K562 (cell line): ENCODE data around the gene MDH2. TPM values are rescaled to one million over a fixed set of nuclear protein-coding genes. Genes with fewer than 3 reads are reported as not detected.
"Not testable (repeated sequence)": the region's sequence is repeated elsewhere in the genome, so short reads cannot be mapped to it uniquely, and the experiment has no call there.

ENCODE experiments used
- ATAC-seq: fragments of 200-7000 bp; cut with Tn5 transposase; 3 replicates; pipeline ENCODE4 v1.9.1; 2020; ENCODE audit warnings: moderate library complexity
- BruUV-seq: library from RNA; stranded (reverse); fragments of 400-500 nt; replicated peaks from 2 replicates; lab custom pipeline; 2021; lab: Mats Ljungman, UMichigan
- CTCF ChIA-PET: fragments of 300-600 bp; formaldehyde crosslinking; extraction: SDS; loops from one replicate; lab custom pipeline; 2021; ENCODE audit warnings: low intra/inter-chr PET ratio; lab: Yijun Ruan, JAX
- POLR2A ChIA-PET: fragments of 300-600, 350-650 bp; sonication (Branson Sonifier 250); formaldehyde crosslinking; extraction: SDS; loops from one replicate; lab custom pipeline; 2021; ENCODE audit warnings: antibody characterized with exemption, inconsistent platforms; lab: Yijun Ruan, JAX
- DNase-seq, 4 experiments: peaks; one replicate each; pipeline versions ENCODE4 v3.0.0 to v3.0.0-alpha.2; 2011 to 2018; ENCODE audit warnings: low spot score in 3 of 4, mixed read lengths in 3 of 4; ENCODE audit errors: extremely low read depth in 1 of 4
- FAIRE-seq: peaks from 2 replicates; lab custom pipeline; 2011; peaks lifted over from hg19 to GRCh38; lab: Jason Lieb, UNC
- H2AFZ ChIP-seq: 2 replicates; pipeline ENCODE4 v1.6.0; 2011; ENCODE audit warnings: low read depth, low read length, control low read depth, inconsistent platforms
- H3K27ac ChIP-seq: fragments of 200-600 bp; 3 replicates; pipeline ENCODE4 v1.8.0; 2011; ENCODE audit warnings: low read depth, mild to moderate bottlenecking, control low read depth, inconsistent platforms, low read length, moderate library complexity, mixed read lengths; ENCODE audit errors: extremely low read depth
- H3K27me3 ChIP-seq, 2 experiments: fragments of 300-600 bp in 1 of 2; 2 replicates in 1 of 2; 3 replicates in 1 of 2; pipeline versions ENCODE4 v1.6.0 to v1.8.0; 2011; ENCODE audit warnings: inconsistent platforms in 2 of 2, low read length in 2 of 2, mild to moderate bottlenecking in 1 of 2, mixed read lengths in 1 of 2, moderate library complexity in 1 of 2; ENCODE audit not compliant: control insufficient read depth in 2 of 2, insufficient read depth in 2 of 2
- H3K36me3 ChIP-seq: fragments of 300-600 bp; 3 replicates; pipeline ENCODE4 v1.8.0; 2011; ENCODE audit warnings: mild to moderate bottlenecking, low read length, inconsistent platforms; ENCODE audit not compliant: control insufficient read depth, insufficient read depth
- H3K4me1 ChIP-seq, 2 experiments: fragments of 200-600 bp in 1 of 2; replicated peaks in 1 of 2; 2 replicates in 1 of 2; 3 replicates in 1 of 2; pipeline versions ENCODE4 v1.5.1 to v1.8.0; 2011; ENCODE audit warnings: inconsistent platforms in 2 of 2, low read length in 2 of 2, mild to moderate bottlenecking in 1 of 2, mixed read lengths in 1 of 2, moderate library complexity in 1 of 2; ENCODE audit not compliant: control insufficient read depth in 2 of 2, insufficient read depth in 2 of 2
- H3K4me2 ChIP-seq: 2 replicates; pipeline ENCODE4 v1.6.1; 2011; ENCODE audit warnings: low read length, control low read depth, inconsistent platforms, mixed read lengths; ENCODE audit not compliant: insufficient read depth
- H3K4me3 ChIP-seq: fragments of 200-600 bp; sonication (generic), shearing (Covaris generic); 2 replicates; pipeline ENCODE4 v1.5.1; 2016; ENCODE audit warnings: control low read depth, inconsistent platforms
- H3K79me2 ChIP-seq: fragments of 200-600 bp; 3 replicates; pipeline ENCODE4 v1.8.0; 2011; ENCODE audit warnings: low read length, inconsistent platforms; ENCODE audit not compliant: control insufficient read depth, insufficient read depth
- H3K9ac ChIP-seq, 2 experiments: 2 replicates each; pipeline versions ENCODE4 v1.6.0 to v1.6.1; 2011; ENCODE audit warnings: low read depth in 2 of 2, low read length in 2 of 2, control low read depth in 1 of 2, inconsistent platforms in 1 of 2, mild to moderate bottlenecking in 1 of 2, mixed read lengths in 1 of 2; ENCODE audit not compliant: insufficient read depth in 1 of 2
- H3K9me1 ChIP-seq: one replicate; pipeline ENCODE4 v1.6.0; 2011; ENCODE audit warnings: inconsistent platforms, mild to moderate bottlenecking, low read length, moderate library complexity; ENCODE audit not compliant: control insufficient read depth, insufficient read depth
- H3K9me3 ChIP-seq: replicated peaks from 2 replicates; pipeline ENCODE4 v1.5.1; 2011; ENCODE audit warnings: low read depth, low read length, inconsistent platforms; ENCODE audit not compliant: control insufficient read depth, insufficient read depth
- H4K20me1 ChIP-seq: replicated peaks from 2 replicates; pipeline ENCODE4 v1.6.1; 2011; ENCODE audit warnings: low read length, inconsistent platforms, mixed read lengths; ENCODE audit not compliant: control insufficient read depth, insufficient read depth
- WGBS: fragments of 100-300 bp; shearing (Covaris generic); methylation state at CpG from one replicate; pipeline ENCODE4 v1.1.6; 2016; ENCODE audit warnings: low coverage, mixed read lengths; ENCODE audit not compliant: insufficient coverage; ENCODE audit errors: missing lambda C conversion rate; 5-methylcytosine and 5-hydroxymethylcytosine counted together
- in situ Hi-C: fragments of 300-500 bp; cut with MboI; formaldehyde crosslinking; loops from 4 replicates; pipeline ENCODE4 v1.15.0; 2018; ENCODE audit warnings: inconsistent platforms, mixed read lengths
- intact Hi-C: fragments of 100-400 bp; cut with micrococcal nuclease; formaldehyde crosslinking; loops from 2 replicates; pipeline ENCODE4 v1.14.2; 2022
- polyA plus RNA-seq, 8 experiments: library from polyadenylated mRNA; depleted of rRNA in 4 of 8; stranded (reverse) in 5 of 8; unstranded in 3 of 8; fragments of >200 nt; fragmentation: Nextera tagmentation in 2 of 8; fragmentation: Illumina TruSeq in 1 of 8; extraction: Ambion mirVana in 2 of 8; extraction: Trizol in 1 of 8; gene quantifications; 2 replicates each; pipeline versions ENCODE4 v1.2.1 to v1.2.3, GENCODE V29; 2011 to 2014; ENCODE audit warnings: inconsistent platforms in 1 of 8, missing spikeins in 1 of 8
- total RNA-seq, 7 experiments: library from RNA; depleted of rRNA in 6 of 7; stranded (reverse); fragments of >200 nt in 6 of 7; fragmentation: Illumina TruSeq in 2 of 7; extraction: Trizol in 2 of 7; gene quantifications; 2 replicates each; pipeline versions ENCODE4 v1.2.1 to v1.2.3, GENCODE V29; 2011 to 2021; ENCODE audit warnings: low replicate concordance in 1 of 7
- TF ChIP-seq, protein P1 (sequence below), 2 experiments: fragments of 450-650 bp in 1 of 2; sonication (generic) in 1 of 2; formaldehyde crosslinking in 1 of 2; IDR thresholded peaks in 1 of 2; conservative IDR thresholded peaks in 1 of 2; 2 replicates each; pipeline versions ENCODE4 v1.6.1 to v1.8.1; 2016 to 2023; ENCODE audit warnings: mild to moderate bottlenecking in 2 of 2, moderate library complexity in 2 of 2, inconsistent platforms in 1 of 2, missing genetic modification reagents in 1 of 2

The MDH2 gene
- total and polyA plus RNA-seq, 9 of the 15 experiments (the other 6 are each of a cell fraction or from before 2014, with no cell fraction given), result 106 to 701 (median 242) TPM

DNA sequence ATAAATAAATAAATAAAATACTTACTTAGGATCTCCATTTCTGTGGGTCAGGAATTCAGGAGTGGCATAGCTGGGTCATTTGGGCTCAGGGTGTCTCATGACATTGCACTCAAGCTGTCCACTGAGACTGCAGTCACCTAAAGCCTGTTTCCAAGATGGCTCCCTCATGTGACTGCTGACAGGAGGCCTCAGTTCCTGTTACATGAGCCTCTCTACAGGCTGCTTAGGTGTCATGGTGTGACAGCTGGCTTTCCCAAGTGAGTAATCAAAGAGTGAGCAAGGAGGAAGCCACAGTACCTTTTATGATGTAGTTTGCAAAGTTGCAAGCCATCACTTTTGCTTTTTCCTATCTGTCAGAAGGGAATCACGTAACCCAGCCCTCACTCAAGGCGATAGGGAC, 55.9 kb downstream of the MDH2 start:
- FAIRE-seq, H3K27me3 ChIP-seq, H3K36me3 ChIP-seq, DNase-seq, H3K27ac ChIP-seq, intact Hi-C loops, CTCF ChIA-PET, POLR2A ChIA-PET, BruUV-seq, H3K4me3 ChIP-seq, H3K4me1 ChIP-seq, H3K9me3 ChIP-seq, H3K79me2 ChIP-seq, H2AFZ ChIP-seq, H3K9me1 ChIP-seq, H3K9ac ChIP-seq, H4K20me1 ChIP-seq, H3K4me2 ChIP-seq, in situ Hi-C loops: not testable (repeated sequence)
- peak; percentile 80 for ATAC-seq
- WGBS, result 97% methylated on average over 2 of the region's 2 CpGs

DNA sequence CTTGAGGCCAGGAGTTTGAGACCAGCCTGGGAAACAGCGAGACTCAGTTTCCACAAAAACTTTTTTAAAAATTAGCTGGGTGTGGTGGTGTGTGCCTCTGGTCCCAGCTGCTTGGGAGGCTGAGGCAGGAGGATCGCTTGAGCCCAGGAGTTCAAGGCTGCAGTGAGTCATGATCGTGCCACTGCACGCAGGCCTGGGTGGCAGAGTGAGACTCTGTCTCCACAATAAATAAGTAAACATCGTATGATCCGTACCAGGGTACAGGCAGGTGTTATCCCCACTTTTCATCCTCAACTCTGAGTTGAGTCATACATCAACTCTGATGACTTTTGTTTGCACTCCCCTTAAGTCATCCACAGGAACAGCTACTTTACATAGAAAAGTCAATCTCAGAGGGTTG, 58.2 kb downstream of the MDH2 start:
- intact Hi-C loops, POLR2A ChIA-PET: not testable (repeated sequence)

More for the DNA sequence above, 58.2 kb downstream of the MDH2 start:
- H4K20me1 ChIP-seq, H3K36me3 ChIP-seq, H3K9me1 ChIP-seq, ATAC-seq, H3K27ac ChIP-seq, CTCF ChIA-PET, H3K4me3 ChIP-seq, H3K79me2 ChIP-seq, FAIRE-seq, H3K9ac ChIP-seq, H3K4me1 ChIP-seq, in situ Hi-C loops, BruUV-seq, H3K27me3 ChIP-seq, H3K4me2 ChIP-seq, H2AFZ ChIP-seq, DNase-seq, H3K9me3 ChIP-seq: not testable (repeated sequence)
- 62% methylated on average over 6 of the region's 6 CpGs for WGBS
- TF ChIP-seq, protein P1, sequence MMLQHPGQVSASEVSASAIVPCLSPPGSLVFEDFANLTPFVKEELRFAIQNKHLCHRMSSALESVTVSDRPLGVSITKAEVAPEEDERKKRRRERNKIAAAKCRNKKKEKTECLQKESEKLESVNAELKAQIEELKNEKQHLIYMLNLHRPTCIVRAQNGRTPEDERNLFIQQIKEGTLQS (IDR thresholded peaks at IDR 0.05), result peak; percentile 75
- TF ChIP-seq, protein P1 (CRISPR knock-in tag; conservative IDR thresholded peaks at IDR 0.05), result not testable (repeated sequence)
